Activated naive CD4-positive, alpha-beta T cell treated with anti-CD3 and anti-CD28 coated beads for 36 hours (primary cell): ENCODE data around the gene METTL14. TPM values are rescaled to one million over a fixed set of nuclear protein-coding genes. Genes with fewer than 3 reads are reported as not detected.

Experiments
- CTCF ChIA-PET: fragments of 350-600 bp; sonication (Branson Sonifier 250); formaldehyde crosslinking; loops from one replicate; lab custom pipeline; 2021; ENCODE audit warnings: antibody characterized with exemption; lab: Charles Lee
- DNase-seq: peaks from one replicate; pipeline ENCODE4 v3.0.0-alpha.2; 2020
- H3K27ac Mint-ChIP-seq: one replicate; pipeline ENCODE4 v1.8.0; 2021; ENCODE audit warnings: mild to moderate bottlenecking, mixed read lengths
- H3K27me3 Mint-ChIP-seq: one replicate; pipeline ENCODE4 v1.8.0; 2021; ENCODE audit warnings: low read depth, mixed read lengths
- H3K36me3 Mint-ChIP-seq: one replicate; pipeline ENCODE4 v1.8.0; 2021; ENCODE audit warnings: low read depth, mixed read lengths
- H3K4me1 Mint-ChIP-seq: one replicate; pipeline ENCODE4 v1.8.0; 2021; ENCODE audit warnings: low read depth, mixed read lengths
- H3K4me3 Mint-ChIP-seq: one replicate; pipeline ENCODE4 v1.8.0; 2021; ENCODE audit warnings: mild to moderate bottlenecking, moderate library complexity, mixed read lengths
- H3K9me3 Mint-ChIP-seq: one replicate; pipeline ENCODE4 v1.8.0; 2021; ENCODE audit warnings: mixed read lengths
- intact Hi-C: fragments of 100-400 bp; cut with micrococcal nuclease; formaldehyde crosslinking; loops from one replicate; pipeline ENCODE4 v1.15.1; 2023
- total RNA-seq, 2 experiments: library from RNA; stranded (reverse); gene quantifications; one replicate each; pipeline ENCODE4 v1.2.3, GENCODE V29; 2021

METTL14 gene
- total RNA-seq, 2 experiments from 2014 or later = 35.9 to 36.9 TPM

- no peaks in the 10 kb centered on the region for H3K27me3 Mint-ChIP-seq
- CTCF ChIA-PET = interaction anchor here (1.1 kb wide), 1 partner anchor 126 kb away, joined by 3 read pairs; no protein-coding TSS in a partner anchor
- H3K36me3 Mint-ChIP-seq = peaks cover 28% of the 10 kb centered on the region
- H3K4me1 Mint-ChIP-seq = no peaks in the 10 kb centered on the region
- H3K27ac Mint-ChIP-seq = no peak overlapping the region
- no peaks in the 10 kb centered on the region for H3K9me3 Mint-ChIP-seq
- intact Hi-C loops = no loop called here
- no peak overlapping the region for H3K4me3 Mint-ChIP-seq
- no peak for DNase-seq
Measured at GRCh38 chr4:118739022-118739713, 54.0 kb downstream of the METTL14 start.

GRCh38 chr4:118740869-118741268 is 55.7 kb downstream of the METTL14 start:
- intact Hi-C loops = loop anchor here (1.0 kb wide), 2 partner anchors 149 to 228 kb away; no protein-coding TSS in a partner anchor
- Mint-ChIP-seq H3K9me3 (no peaks in the 10 kb centered on the region), H3K27me3 (no peaks in the 10 kb centered on the region), H3K36me3 (peaks cover 29% of the 10 kb centered on the region), H3K4me1 (no peaks in the 10 kb centered on the region), H3K27ac (no peak overlapping the region), H3K4me3 (no peak overlapping the region)
- DNase-seq = no peak
- CTCF ChIA-PET = interaction anchor here (0.8 to 1.1 kb wide), 5 partner anchors 13 to 154 kb away, joined by 3 to 7 read pairs (median 4); no protein-coding TSS in a partner anchor

GRCh38 chr4:118741301-118741855 is 56.2 kb downstream of the METTL14 start:
- no peak overlapping the region for H3K4me3 Mint-ChIP-seq
- CTCF ChIA-PET = interaction anchor here (0.8 to 1.1 kb wide), 6 partner anchors 13 to 154 kb away, joined by 3 to 7 read pairs (median 4); no protein-coding TSS in a partner anchor
- no peak overlapping the region for H3K27ac Mint-ChIP-seq
- peaks cover 29% of the 10 kb centered on the region for H3K36me3 Mint-ChIP-seq
- H3K4me1 Mint-ChIP-seq = no peaks in the 10 kb centered on the region
- H3K9me3 Mint-ChIP-seq = no peaks in the 10 kb centered on the region
- intact Hi-C loops = loop anchor here (1.0 kb wide), 2 partner anchors 149 to 228 kb away; no protein-coding TSS in a partner anchor
- no peaks in the 10 kb centered on the region for H3K27me3 Mint-ChIP-seq
- no peak for DNase-seq

GRCh38 chr4:118742050-118742449 is 56.9 kb downstream of the METTL14 start:
- intact Hi-C loops = no loop called here
- CTCF ChIA-PET = interaction anchor here (0.7 to 1.2 kb wide), 6 partner anchors 15 to 182 kb away, joined by 3 to 7 read pairs (median 4); no protein-coding TSS in a partner anchor
- no peak overlapping the region for H3K4me3 Mint-ChIP-seq
- H3K9me3 Mint-ChIP-seq = no peaks in the 10 kb centered on the region
- peaks cover 29% of the 10 kb centered on the region for H3K36me3 Mint-ChIP-seq
- DNase-seq = no peak
- H3K27ac Mint-ChIP-seq = no peak overlapping the region
- H3K27me3 Mint-ChIP-seq = no peaks in the 10 kb centered on the region
- H3K4me1 Mint-ChIP-seq = no peaks in the 10 kb centered on the region

- Mint-ChIP-seq H3K36me3 (peaks cover 22% of the 10 kb centered on the region), H3K27me3 (no peaks in the 10 kb centered on the region), H3K4me1 (no peaks in the 10 kb centered on the region), H3K4me3 (no peak overlapping the region), H3K27ac (no peak overlapping the region), H3K9me3 (no peaks in the 10 kb centered on the region)
- CTCF ChIA-PET = no interaction called here
- no peak for DNase-seq
- intact Hi-C loops = no loop called here
Measured at GRCh38 chr4:118743867-118744266, 58.7 kb downstream of the METTL14 start.

GRCh38 chr4:118745357-118745756 is 60.2 kb downstream of the METTL14 start:
- no peak overlapping the region for H3K4me3 Mint-ChIP-seq
- H3K4me1 Mint-ChIP-seq = no peaks in the 10 kb centered on the region
- no peak overlapping the region for H3K27ac Mint-ChIP-seq
- intact Hi-C loops = no loop called here
- peaks cover 15% of the 10 kb centered on the region for H3K36me3 Mint-ChIP-seq
- H3K9me3 Mint-ChIP-seq = no peaks in the 10 kb centered on the region
- no peaks in the 10 kb centered on the region for H3K27me3 Mint-ChIP-seq
- CTCF ChIA-PET = interaction anchor here (0.7 to 1.7 kb wide), 2 partner anchors 145 to 231 kb away, joined by 3 to 5 read pairs; no protein-coding TSS in a partner anchor
- no peak for DNase-seq

- CTCF ChIA-PET = interaction anchor here (0.6 to 1.7 kb wide), 3 partner anchors 118 to 185 kb away, joined by 3 to 7 read pairs (median 5); no protein-coding TSS in a partner anchor
- intact Hi-C loops = no loop called here
- Mint-ChIP-seq H3K27me3 (no peaks in the 10 kb centered on the region), H3K4me1 (no peaks in the 10 kb centered on the region), H3K27ac (no peak overlapping the region), H3K4me3 (no peak overlapping the region), H3K9me3 (no peaks in the 10 kb centered on the region), H3K36me3 (peaks cover 11% of the 10 kb centered on the region)
- no peak for DNase-seq
Measured at GRCh38 chr4:118746251-118746919, 61.2 kb downstream of the METTL14 start.

- Mint-ChIP-seq H3K27ac (no peak overlapping the region), H3K4me1 (no peaks in the 10 kb centered on the region)
- intact Hi-C loops = no loop called here
Measured at GRCh38 chr4:118749347-118749988, 64.3 kb downstream of the METTL14 start.

GRCh38 chr4:118751629-118752323 is 66.6 kb downstream of the METTL14 start:
- Mint-ChIP-seq H3K4me1 (no peaks in the 10 kb centered on the region), H3K9me3 (no peaks in the 10 kb centered on the region), H3K27me3 (no peaks in the 10 kb centered on the region), H3K4me3 (no peak overlapping the region), H3K27ac (no peak overlapping the region), H3K36me3 (peaks cover 10% of the 10 kb centered on the region)
- DNase-seq = no peak
- CTCF ChIA-PET = interaction anchor here (0.6 kb wide), 1 partner anchor 142 kb away, joined by 3 read pairs; no protein-coding TSS in a partner anchor
- intact Hi-C loops = no loop called here

More at GRCh38 chr4:118749347-118749988, 64.3 kb downstream of the METTL14 start:
- CTCF ChIA-PET = no interaction called here
- H3K4me3 Mint-ChIP-seq = no peak overlapping the region
- H3K36me3 Mint-ChIP-seq = peaks cover 13% of the 10 kb centered on the region
- no peaks in the 10 kb centered on the region for H3K9me3 Mint-ChIP-seq
- no peaks in the 10 kb centered on the region for H3K27me3 Mint-ChIP-seq
- no peak for DNase-seq

- intact Hi-C loops = no loop called here
- no peaks in the 10 kb centered on the region for H3K9me3 Mint-ChIP-seq
- no peaks in the 10 kb centered on the region for H3K27me3 Mint-ChIP-seq
- no peak for DNase-seq
- H3K36me3 Mint-ChIP-seq = peaks cover 12% of the 10 kb centered on the region
- H3K4me1 Mint-ChIP-seq = no peaks in the 10 kb centered on the region
- H3K4me3 Mint-ChIP-seq = no peak overlapping the region
- H3K27ac Mint-ChIP-seq = no peak overlapping the region
- CTCF ChIA-PET = interaction anchor here (0.6 kb wide), 1 partner anchor 139 kb away, joined by 4 read pairs; no protein-coding TSS in a partner anchor
Measured at GRCh38 chr4:118752551-118752950, 67.4 kb downstream of the METTL14 start.

- Mint-ChIP-seq H3K27me3 (no peaks in the 10 kb centered on the region), H3K36me3 (peaks cover 12% of the 10 kb centered on the region), H3K27ac (no peak overlapping the region), H3K4me3 (no peak overlapping the region), H3K9me3 (no peaks in the 10 kb centered on the region), H3K4me1 (no peaks in the 10 kb centered on the region)
- CTCF ChIA-PET = interaction anchor here (0.6 to 1.8 kb wide), 2 partner anchors 18 to 138 kb away, joined by 4 to 6 read pairs; no protein-coding TSS in a partner anchor
- DNase-seq = no peak
- intact Hi-C loops = no loop called here
Measured at GRCh38 chr4:118753096-118753495, 67.9 kb downstream of the METTL14 start.
